ENCODE data around the gene TSPEAR. TPM values are rescaled to one million over a fixed set of nuclear protein-coding genes. Genes with fewer than 3 reads are reported as not detected.

Gene TSPEAR
- total and polyA plus RNA-seq, 2 of the 13 experiments (the other 11 are each of a cell fraction or from before 2014, with no cell fraction given): 0.07 to 0.32 TPM

- Histone ChIP-seq H3K27me3 (ENCODE audit: control insufficient read depth in 1 of 2, insufficient read depth in 2 of 2, low read length in 2 of 2) (peaks cover 0 to 3% of the 10 kb centered on the region in 2 experiments; a peak in 1 of 5 replicates), H4K20me1 (ENCODE audit: insufficient read depth, low read length) (no peaks in the 10 kb centered on the region), H3K4me3 (replicated peaks in 1 of 3; ENCODE audit: insufficient read depth in 1 of 3, low read depth in 2 of 3, low read length in 3 of 3) (no peak overlapping the region), H3K79me2 (ENCODE audit: insufficient read depth, low read length) (no peaks in the 10 kb centered on the region), H3K27ac (ENCODE audit: extremely low read length, insufficient read depth, low read length) (no peak overlapping the region), H3K9me3 (ENCODE audit: low read length) (peaks cover 16% of the 10 kb centered on the region; the same call in 1 of the 2 replicates), H3K4me1 (ENCODE audit: insufficient read depth, low read length) (no peaks in the 10 kb centered on the region), H3K9ac (ENCODE audit: insufficient read depth, low read depth, low read length) (no peak overlapping the region), H3K4me2 (ENCODE audit: low read depth, low read length) (no peak overlapping the region), H2AFZ (ENCODE audit: low read length) (no peak overlapping the region), H3K36me3 (replicated peaks in 1 of 2; ENCODE audit: control insufficient read depth in 1 of 2, insufficient read depth in 2 of 2, low read length in 2 of 2) (no peaks in the 10 kb centered on the region)
- 40% methylated on average over 1 of the region's 1 CpG for WGBS (ENCODE audit: low lambda C conversion rate)
- CTCF ChIA-PET (ENCODE audit: low intra/inter-chr PET ratio, low total read pairs): no interaction called here
- BruUV-seq (replicated peaks): no TSS peak
- ATAC-seq: no peak
- no peak for FAIRE-seq
- POLR2A ChIA-PET: no interaction called here
- intact Hi-C loops (cut with micrococcal nuclease; ENCODE audit: unreplicated experiment): loop anchor here (10.0 kb wide), 1 partner anchor 63 kb away; the partner anchor contains the start of gene KRTAP10-12
- TF ChIP-seq ATF2 (CRISPR knock-in tag; IDR thresholded peaks at IDR 0.05): no peak
- peak; percentile 98 for TF ChIP-seq ZNF317 (CRISPR knock-in tag; IDR thresholded peaks at IDR 0.05)
- no peak for TF ChIP-seq RNF219 (CRISPR knock-in tag; IDR thresholded peaks at IDR 0.05)
- in situ Hi-C loops (cut with HindIII; ENCODE audit: extremely low pct_ligation_motif_present, low pct_unique_long_range_greater_than_20kb): no loop called here
- DNase-seq (ENCODE audit: low spot score): no peak
Observed at GRCh38 chr21:44632067-44632466, 79.3 kb downstream of the TSPEAR start.

- no peak overlapping the region for H3K9ac ChIP-seq (ENCODE audit: insufficient read depth, low read depth, low read length)
- intact Hi-C loops (cut with micrococcal nuclease; ENCODE audit: unreplicated experiment) (loop anchor here (10.0 kb wide), 1 partner anchor 64 kb away; the partner anchor contains the start of gene KRTAP10-12), in situ Hi-C loops (cut with HindIII; ENCODE audit: extremely low pct_ligation_motif_present, low pct_unique_long_range_greater_than_20kb) (no loop called here)
- no peak overlapping the region for H3K4me3 ChIP-seq (replicated peaks in 1 of 3; ENCODE audit: insufficient read depth in 1 of 3, low read depth in 2 of 3, low read length in 3 of 3)
- H3K27me3 ChIP-seq (ENCODE audit: control insufficient read depth in 1 of 2, insufficient read depth in 2 of 2, low read length in 2 of 2): 0 out of 5 replicates have a peak, but pooled peaks cover 0 to 6% of the 10 kb centered on the region in 2 experiments
- 81% methylated on average over 2 of the region's 2 CpGs for WGBS (ENCODE audit: low lambda C conversion rate)
- no peaks in the 10 kb centered on the region for H4K20me1 ChIP-seq (ENCODE audit: insufficient read depth, low read length)
- no peaks in the 10 kb centered on the region for H3K79me2 ChIP-seq (ENCODE audit: insufficient read depth, low read length)
- ATAC-seq: no peak
- ChIA-PET CTCF (ENCODE audit: low intra/inter-chr PET ratio, low total read pairs) (no interaction called here), POLR2A (no interaction called here)
- no peak for FAIRE-seq
- H3K4me2 ChIP-seq (ENCODE audit: low read depth, low read length): no peak overlapping the region
- no peak for DNase-seq (ENCODE audit: low spot score)
- H2AFZ ChIP-seq (ENCODE audit: low read length): no peak overlapping the region
- peaks cover 16% of the 10 kb centered on the region; the same call in 1 of the 2 replicates for H3K9me3 ChIP-seq (ENCODE audit: low read length)
- BruUV-seq (replicated peaks): no TSS peak
- H3K4me1 ChIP-seq (ENCODE audit: insufficient read depth, low read length): no peaks in the 10 kb centered on the region
- no peak overlapping the region for H3K27ac ChIP-seq (ENCODE audit: extremely low read length, insufficient read depth, low read length)
- H3K36me3 ChIP-seq (replicated peaks in 1 of 2; ENCODE audit: control insufficient read depth in 1 of 2, insufficient read depth in 2 of 2, low read length in 2 of 2): no peaks in the 10 kb centered on the region
- no peak for TF ChIP-seq ZNF441 (CRISPR knock-in tag; IDR thresholded peaks at IDR 0.05; ENCODE audit: borderline replicate concordance)
- no peak for TF ChIP-seq ZNF660 (CRISPR knock-in tag; IDR thresholded peaks at IDR 0.05; ENCODE audit: borderline replicate concordance, low read depth)
- TF ChIP-seq ZSCAN20 (CRISPR knock-in tag; IDR thresholded peaks at IDR 0.05; ENCODE audit: borderline replicate concordance): no peak
- TF ChIP-seq ZNF547 (CRISPR knock-in tag; IDR thresholded peaks at IDR 0.05): no peak
- TF ChIP-seq HOXA9 (CRISPR knock-in tag; IDR thresholded peaks at IDR 0.05; ENCODE audit: borderline replicate concordance): no peak
- TF ChIP-seq REXO4 (CRISPR knock-in tag; IDR thresholded peaks at IDR 0.05; ENCODE audit: borderline replicate concordance): no peak
- TF ChIP-seq PCBP2 (optimal IDR thresholded peaks at IDR 0.05; ENCODE audit: low read depth, low read length, poor library complexity, severe bottlenecking): no peak
- TF ChIP-seq EEA1 (CRISPR knock-in tag; IDR thresholded peaks at IDR 0.05; ENCODE audit: borderline replicate concordance): no peak
- no peak for TF ChIP-seq CEBPB (IDR thresholded peaks at IDR 0.05; ENCODE audit: borderline replicate concordance, low read depth, low read length)
- no peak for TF ChIP-seq NFKBIZ (CRISPR knock-in tag; IDR thresholded peaks at IDR 0.05)
- TF ChIP-seq ZNF83 (CRISPR knock-in tag; IDR thresholded peaks at IDR 0.05; ENCODE audit: borderline replicate concordance): no peak
- TF ChIP-seq ZFP62 (CRISPR knock-in tag; IDR thresholded peaks at IDR 0.05): no peak
Observed at GRCh38 chr21:44630440-44630839, 80.9 kb downstream of the TSPEAR start.
